Measurements from ENCODE around the gene WASF3. TPM values are rescaled to one million over a fixed set of nuclear protein-coding genes. Genes with fewer than 3 reads are reported as not detected.

Gene WASF3
- total and polyA plus RNA-seq, 4 donors, result 0.82 to 4.9 (median 2.3) TPM

GRCh38 chr13:26623125-26623524 lies 65.6 kb downstream of the WASF3 start:
- no peak overlapping the region for H3K27ac ChIP-seq (ENCODE audit: low read depth in 1 of 2, low read length in 2 of 2)

GRCh38 chr13:26624572-26624971 lies 67.1 kb downstream of the WASF3 start:
- peaks cover 0 to 6% (median 5%) of the 10 kb centered on the region in 4 donors for H3K9me3 ChIP-seq (ENCODE audit: control insufficient read depth in 4 of 4, low read length in 3 of 4)
- H3K36me3 ChIP-seq (ENCODE audit: control insufficient read depth in 4 of 4, insufficient read depth in 3 of 4, low read depth in 1 of 4, low read length in 3 of 4), result no peaks in the 10 kb centered on the region
- H3K9ac ChIP-seq (ENCODE audit: low read depth in 1 of 2, low read length in 2 of 2), result no peak overlapping the region
- no peak overlapping the region for H3K27ac ChIP-seq (ENCODE audit: low read depth in 1 of 2, low read length in 2 of 2)
- TF ChIP-seq FOXA2 (IDR thresholded peaks at IDR 0.05) (no peak), RXRA (IDR thresholded peaks at IDR 0.05) (no peak), SP1 (IDR thresholded peaks at IDR 0.05) (no peak), GABPA (IDR thresholded peaks at IDR 0.05 in 1 of 2, conservative IDR thresholded peaks at IDR 0.05 in 1 of 2) (no peak), NR2F2 (IDR thresholded peaks at IDR 0.05) (no peak), YY1 (IDR thresholded peaks at IDR 0.05) (no peak), CTCF (IDR thresholded peaks at IDR 0.05; ENCODE audit: low read depth, low read length, missing input control) (no peak), ZBTB33 (IDR thresholded peaks at IDR 0.05) (no peak), RAD21 (IDR thresholded peaks at IDR 0.05) (no peak)
- no peaks in the 10 kb centered on the region for H3K27me3 ChIP-seq (ENCODE audit: control insufficient read depth in 4 of 4, insufficient read depth in 4 of 4, low read length in 3 of 4)
- no peak overlapping the region for H3K4me3 ChIP-seq (ENCODE audit: low read depth in 1 of 3, low read length in 3 of 3)
- peaks cover 0 to 42% (median 30%) of the 10 kb centered on the region in 4 donors for H3K4me1 ChIP-seq (ENCODE audit: control insufficient read depth in 4 of 4, insufficient read depth in 4 of 4, low read length in 3 of 4)
- WGBS, result 99% methylated on average over 1 of the region's 1 CpG
- DNase-seq (ENCODE audit: low spot score), result no peak

More at GRCh38 chr13:26623125-26623524, 65.6 kb downstream of the WASF3 start:
- no peak overlapping the region for H3K9ac ChIP-seq (ENCODE audit: low read depth in 1 of 2, low read length in 2 of 2)
- TF ChIP-seq GABPA (IDR thresholded peaks at IDR 0.05 in 1 of 2, conservative IDR thresholded peaks at IDR 0.05 in 1 of 2) (no peak), REST (IDR thresholded peaks at IDR 0.05) (no peak), ZBTB33 (IDR thresholded peaks at IDR 0.05) (no peak), YY1 (IDR thresholded peaks at IDR 0.05) (no peak), EGR1 (IDR thresholded peaks at IDR 0.05; ENCODE audit: low read depth in 2 of 2) (no peak), RXRA (IDR thresholded peaks at IDR 0.05) (no peak), ATF3 (IDR thresholded peaks at IDR 0.05) (no peak), JUND (IDR thresholded peaks at IDR 0.05) (no peak), FOXA2 (IDR thresholded peaks at IDR 0.05) (no peak), SP1 (IDR thresholded peaks at IDR 0.05) (no peak), MAX (IDR thresholded peaks at IDR 0.05) (no peak)
- H3K27me3 ChIP-seq (ENCODE audit: control insufficient read depth in 4 of 4, insufficient read depth in 4 of 4, low read length in 3 of 4), result no peaks in the 10 kb centered on the region
- peaks cover 0 to 6% (median 5%) of the 10 kb centered on the region in 4 donors for H3K9me3 ChIP-seq (ENCODE audit: control insufficient read depth in 4 of 4, low read length in 3 of 4)
- H3K4me3 ChIP-seq (ENCODE audit: low read depth in 1 of 3, low read length in 3 of 3), result no peak overlapping the region
- peaks cover 0 to 37% (median 30%) of the 10 kb centered on the region in 4 donors for H3K4me1 ChIP-seq (ENCODE audit: control insufficient read depth in 4 of 4, insufficient read depth in 4 of 4, low read length in 3 of 4)
- no peak for DNase-seq (ENCODE audit: low spot score)
- 68% methylated on average over 3 of the region's 3 CpGs for WGBS
- H3K36me3 ChIP-seq (ENCODE audit: control insufficient read depth in 4 of 4, insufficient read depth in 3 of 4, low read depth in 1 of 4, low read length in 3 of 4), result no peaks in the 10 kb centered on the region
